Left lung (tissue), 10 donors: ENCODE measurements around the gene NCOA7. TPM values are rescaled to one million over a fixed set of nuclear protein-coding genes. Genes with fewer than 3 reads are reported as not detected.

ENCODE experiments used
- ATAC-seq: fragments of 200-7000 bp; cut with Tn5 transposase; one replicate; pipeline ENCODE4 v1.9.1; 2020; ENCODE audit warnings: moderate library complexity
- DNase-seq, 4 donors: peaks; one replicate each; pipeline ENCODE4 v3.0.0-alpha.2; 2013 to 2020
- H3K27ac ChIP-seq, 2 donors: fragments of 200-600 bp; sonication (generic) in 1 of 2; one replicate each; pipeline versions ENCODE4 v1.5.0 to v1.8.0; 2020 to 2021
- H3K27me3 ChIP-seq, 2 donors: fragments of 200-600 bp; sonication (generic) in 1 of 2; one replicate each; pipeline versions ENCODE4 v1.5.0 to v1.8.0; 2020 to 2021
- H3K36me3 ChIP-seq, 2 donors: fragments of 200-600 bp; sonication (generic) in 1 of 2; one replicate each; pipeline versions ENCODE4 v1.5.0 to v1.8.0; 2020 to 2021
- H3K4me1 ChIP-seq, 2 donors: fragments of 200-600 bp; one replicate each; pipeline ENCODE4 v1.8.0; 2021
- H3K4me3 ChIP-seq, 2 donors: fragments of 200-600 bp; sonication (generic) in 1 of 2; one replicate each; pipeline versions ENCODE4 v1.5.0 to v1.8.0; 2020 to 2021; ENCODE audit warnings: mild to moderate bottlenecking in 1 of 2
- H3K9me3 ChIP-seq, 2 donors: fragments of 200-600 bp; sonication (generic) in 1 of 2; one replicate each; pipeline versions ENCODE4 v1.5.0 to v1.8.0; 2020 to 2021
- CTCF ChIP-seq, 2 donors: fragments of 200-600 bp; sonication (generic) in 1 of 2; IDR thresholded peaks; one replicate each; pipeline versions ENCODE4 v1.5.0 to v1.8.0; 2021; ENCODE audit warnings: antibody characterized with exemption in 2 of 2
- intact Hi-C, 2 donors: fragments of 100-400 bp; cut with DNase I; formaldehyde crosslinking; loops; one replicate each; pipeline versions ENCODE4 v1.11.2 to v1.14.2; 2022
- polyA plus RNA-seq, 6 donors: library from polyadenylated mRNA; unstranded; fragments of 120-200 nt; gene quantifications; one replicate each; pipeline ENCODE4 v1.2.1, GENCODE V29; 2013; ENCODE audit not compliant: insufficient read length in 6 of 6
- total RNA-seq, 2 donors: library from RNA; stranded (reverse); fragmentation: NEBNext Ultra II Directional; extraction: Animal tissue kit (Norgen Biotek cat#: 25700); gene quantifications; one replicate each; pipeline ENCODE4 v1.2.1, GENCODE V29; 2021
- donor health status: DM: no; HTN: yes; CAD: no.
- donor health status: DM: no; HTN: no; CAD: no.

NCOA7 gene
- total and polyA plus RNA-seq, 8 donors, result 16.1 to 94.3 (median 18.3) TPM

GRCh38 chr6:125886021-125886420 lies 95.3 kb downstream of the NCOA7 start:
- no peak for ATAC-seq
- H3K27ac ChIP-seq, result no peak overlapping the region
- no peak overlapping the region for H3K4me3 ChIP-seq
- no peaks in the 10 kb centered on the region for H3K4me1 ChIP-seq
- H3K9me3 ChIP-seq, result no peaks in the 10 kb centered on the region
- TF ChIP-seq CTCF (IDR thresholded peaks at IDR 0.05), result no peak
- H3K27me3 ChIP-seq, result no peaks in the 10 kb centered on the region
- intact Hi-C loops, result no loop called here
- H3K36me3 ChIP-seq, result peaks cover 0 to 52% of the 10 kb centered on the region in 2 donors
- DNase-seq, result no peak

GRCh38 chr6:125886914-125887313 lies 96.2 kb downstream of the NCOA7 start:
- DNase-seq, result no peak
- Histone ChIP-seq H3K4me3 (no peak overlapping the region), H3K27me3 (no peaks in the 10 kb centered on the region), H3K4me1 (no peaks in the 10 kb centered on the region), H3K9me3 (no peaks in the 10 kb centered on the region), H3K36me3 (peaks cover 0 to 52% of the 10 kb centered on the region in 2 donors), H3K27ac (no peak overlapping the region)
- ATAC-seq, result no peak
- intact Hi-C loops, result no loop called here
- TF ChIP-seq CTCF (IDR thresholded peaks at IDR 0.05), result no peak

GRCh38 chr6:125887372-125887771 lies 96.6 kb downstream of the NCOA7 start:
- no peak overlapping the region for H3K4me3 ChIP-seq
- H3K36me3 ChIP-seq, result peaks cover 0 to 47% of the 10 kb centered on the region in 2 donors
- no peaks in the 10 kb centered on the region for H3K27me3 ChIP-seq
- intact Hi-C loops, result no loop called here
- H3K4me1 ChIP-seq, result no peaks in the 10 kb centered on the region
- H3K27ac ChIP-seq, result no peak overlapping the region
- DNase-seq (no peak), ATAC-seq (no peak)
- no peak for TF ChIP-seq CTCF (IDR thresholded peaks at IDR 0.05)
- no peaks in the 10 kb centered on the region for H3K9me3 ChIP-seq

- peak; percentile 41 to 44 for TF ChIP-seq CTCF (IDR thresholded peaks at IDR 0.05)
- Histone ChIP-seq H3K4me1 (no peaks in the 10 kb centered on the region), H3K4me3 (no peak overlapping the region), H3K36me3 (peaks cover 0 to 31% of the 10 kb centered on the region in 2 donors), H3K27ac (no peak overlapping the region), H3K9me3 (no peaks in the 10 kb centered on the region), H3K27me3 (no peaks in the 10 kb centered on the region)
- DNase-seq (no peak), ATAC-seq (peak; percentile 81)
- intact Hi-C loops, result no loop called here
Measured at GRCh38 chr6:125888989-125889656, 98.4 kb downstream of the NCOA7 start.

- Histone ChIP-seq H3K4me3 (no peak overlapping the region), H3K9me3 (no peaks in the 10 kb centered on the region), H3K27ac (peak overlapping the region in 1 of 2 donors; percentile 29), H3K27me3 (no peaks in the 10 kb centered on the region), H3K4me1 (no peaks in the 10 kb centered on the region), H3K36me3 (peaks cover 0 to 21% of the 10 kb centered on the region in 2 donors)
- ATAC-seq (peak; percentile 64), DNase-seq (peak in 1 of 4 donors; percentile 55)
- intact Hi-C loops, result no loop called here
- no peak for TF ChIP-seq CTCF (IDR thresholded peaks at IDR 0.05)
Measured at GRCh38 chr6:125899726-125900182, 109.0 kb downstream of the NCOA7 start.
